ENCODE data around the gene GAB3. TPM values are rescaled to one million over a fixed set of nuclear protein-coding genes. Genes with fewer than 3 reads are reported as not detected.

GAB3 gene
- total RNA-seq, 1 donor from 2014 or later, result 0.14 TPM

DNA sequence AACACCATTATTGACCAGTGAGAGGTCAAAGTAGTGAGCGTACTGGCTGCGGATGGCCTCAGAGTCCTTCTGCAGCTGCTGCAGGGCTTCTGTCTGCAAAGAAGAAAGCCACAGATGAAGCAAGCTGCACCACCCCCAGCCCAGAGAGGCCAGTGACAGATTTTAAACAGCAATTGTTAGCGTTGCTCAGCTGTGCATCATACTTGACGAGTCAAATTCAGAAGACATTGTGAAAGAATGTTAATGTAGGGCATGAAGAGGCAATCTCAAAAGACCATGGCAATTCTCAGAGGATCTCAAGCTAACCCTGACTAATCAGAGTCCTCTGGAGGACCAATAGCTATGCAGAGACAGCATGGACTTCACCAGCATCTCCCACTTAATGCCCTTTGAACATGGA is 28.4 kb upstream of the GAB3 start:
- Mint-ChIP-seq H3K27ac (no peak overlapping the region), H3K4me3 (ENCODE audit: low read depth) (no peak overlapping the region), H3K9me3 (ENCODE audit: low read depth) (peaks cover 20% of the 10 kb centered on the region), H3K36me3 (ENCODE audit: insufficient read depth) (peaks cover 16% of the 10 kb centered on the region), H3K27me3 (no peaks in the 10 kb centered on the region), H3K4me1 (ENCODE audit: low read depth) (no peaks in the 10 kb centered on the region)
- TF ChIP-seq, protein P1, sequence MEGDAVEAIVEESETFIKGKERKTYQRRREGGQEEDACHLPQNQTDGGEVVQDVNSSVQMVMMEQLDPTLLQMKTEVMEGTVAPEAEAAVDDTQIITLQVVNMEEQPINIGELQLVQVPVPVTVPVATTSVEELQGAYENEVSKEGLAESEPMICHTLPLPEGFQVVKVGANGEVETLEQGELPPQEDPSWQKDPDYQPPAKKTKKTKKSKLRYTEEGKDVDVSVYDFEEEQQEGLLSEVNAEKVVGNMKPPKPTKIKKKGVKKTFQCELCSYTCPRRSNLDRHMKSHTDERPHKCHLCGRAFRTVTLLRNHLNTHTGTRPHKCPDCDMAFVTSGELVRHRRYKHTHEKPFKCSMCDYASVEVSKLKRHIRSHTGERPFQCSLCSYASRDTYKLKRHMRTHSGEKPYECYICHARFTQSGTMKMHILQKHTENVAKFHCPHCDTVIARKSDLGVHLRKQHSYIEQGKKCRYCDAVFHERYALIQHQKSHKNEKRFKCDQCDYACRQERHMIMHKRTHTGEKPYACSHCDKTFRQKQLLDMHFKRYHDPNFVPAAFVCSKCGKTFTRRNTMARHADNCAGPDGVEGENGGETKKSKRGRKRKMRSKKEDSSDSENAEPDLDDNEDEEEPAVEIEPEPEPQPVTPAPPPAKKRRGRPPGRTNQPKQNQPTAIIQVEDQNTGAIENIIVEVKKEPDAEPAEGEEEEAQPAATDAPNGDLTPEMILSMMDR (IDR thresholded peaks at IDR 0.05; ENCODE audit: unreplicated experiment), result no peak
- no peak for DNase-seq (ENCODE audit: low spot score, unreplicated experiment)

DNA sequence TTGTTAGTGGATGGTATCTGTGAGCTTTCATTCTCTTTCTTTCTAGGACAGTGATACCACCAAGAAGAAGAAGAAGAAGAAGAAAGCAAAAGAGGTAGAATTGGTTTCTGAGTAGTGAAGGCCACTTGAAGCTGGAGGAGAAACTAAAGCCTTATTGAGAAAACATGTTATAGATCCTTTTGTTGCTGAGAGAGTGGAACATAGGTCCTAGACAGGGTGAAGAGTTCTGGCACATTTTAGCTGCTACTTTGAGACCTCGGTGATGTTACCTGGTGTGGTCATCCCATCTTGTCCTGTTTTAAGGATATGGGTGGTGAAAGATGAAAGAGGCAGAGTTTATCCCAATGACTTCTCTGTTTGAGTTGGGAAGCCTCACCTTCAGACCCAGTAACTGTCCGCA is 25.9 kb upstream of the GAB3 start:
- Mint-ChIP-seq H3K27me3 (no peaks in the 10 kb centered on the region), H3K4me3 (ENCODE audit: low read depth) (no peak overlapping the region), H3K27ac (no peak overlapping the region), H3K4me1 (ENCODE audit: low read depth) (no peaks in the 10 kb centered on the region), H3K36me3 (ENCODE audit: insufficient read depth) (peaks cover 28% of the 10 kb centered on the region), H3K9me3 (ENCODE audit: low read depth) (peaks cover 25% of the 10 kb centered on the region)
- TF ChIP-seq, protein P1 (IDR thresholded peaks at IDR 0.05; ENCODE audit: unreplicated experiment), result no peak
- no peak for DNase-seq (ENCODE audit: low spot score, unreplicated experiment)

DNA sequence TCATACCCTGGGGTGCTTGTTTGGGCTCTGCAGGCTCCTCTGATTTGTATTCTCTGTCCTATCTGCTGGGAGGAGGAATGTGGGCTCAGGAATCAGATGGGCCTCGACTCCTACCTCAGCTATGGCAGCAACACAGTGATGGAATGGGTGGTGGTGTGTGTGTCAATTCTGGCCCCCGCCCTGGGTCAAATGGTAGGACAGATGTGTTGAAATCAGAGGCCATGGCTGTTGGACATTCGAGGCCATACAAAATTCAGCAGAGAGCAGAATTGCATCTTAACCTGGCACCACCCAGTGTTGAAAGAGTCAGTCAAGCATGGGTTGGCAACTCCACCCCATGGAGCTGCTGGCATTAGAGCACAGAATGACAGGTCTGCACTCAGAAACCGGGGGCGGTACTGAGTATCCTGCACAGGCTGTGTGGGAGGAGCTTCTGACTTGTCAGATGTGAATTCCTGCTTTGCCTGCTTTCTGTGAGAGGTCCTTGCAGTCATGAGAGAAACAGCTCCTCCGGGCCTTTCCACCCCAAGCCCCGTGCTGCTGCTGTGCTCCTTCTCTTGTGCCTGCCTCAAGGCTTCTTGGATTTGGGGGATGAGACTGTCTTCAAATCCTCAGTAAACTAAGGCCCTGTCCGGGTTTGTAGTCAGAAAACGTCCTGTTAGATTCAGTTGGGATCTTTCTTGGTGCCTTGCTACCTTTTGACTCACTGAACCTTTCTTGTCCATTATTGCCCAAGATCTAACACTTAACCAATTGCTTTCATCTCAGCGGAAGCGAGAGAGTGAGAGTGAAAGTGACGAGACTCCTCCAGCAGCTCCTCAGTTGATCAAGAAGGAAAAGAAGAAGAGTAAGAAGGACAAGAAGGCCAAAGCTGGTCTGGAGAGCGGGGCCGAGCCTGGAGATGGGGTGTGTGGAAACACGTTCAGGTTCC is 24.8 kb upstream of the GAB3 start:
- peaks cover 36% of the 10 kb centered on the region for H3K36me3 Mint-ChIP-seq (ENCODE audit: insufficient read depth)
- no peak overlapping the region for H3K4me3 Mint-ChIP-seq (ENCODE audit: low read depth)
- peaks cover 31% of the 10 kb centered on the region for H3K9me3 Mint-ChIP-seq (ENCODE audit: low read depth)
- TF ChIP-seq, protein P1 (IDR thresholded peaks at IDR 0.05; ENCODE audit: unreplicated experiment), result no peak
- no peak for DNase-seq (ENCODE audit: low spot score, unreplicated experiment)
- no peaks in the 10 kb centered on the region for H3K4me1 Mint-ChIP-seq (ENCODE audit: low read depth)
- no peaks in the 10 kb centered on the region for H3K27me3 Mint-ChIP-seq
- no peak overlapping the region for H3K27ac Mint-ChIP-seq

DNA sequence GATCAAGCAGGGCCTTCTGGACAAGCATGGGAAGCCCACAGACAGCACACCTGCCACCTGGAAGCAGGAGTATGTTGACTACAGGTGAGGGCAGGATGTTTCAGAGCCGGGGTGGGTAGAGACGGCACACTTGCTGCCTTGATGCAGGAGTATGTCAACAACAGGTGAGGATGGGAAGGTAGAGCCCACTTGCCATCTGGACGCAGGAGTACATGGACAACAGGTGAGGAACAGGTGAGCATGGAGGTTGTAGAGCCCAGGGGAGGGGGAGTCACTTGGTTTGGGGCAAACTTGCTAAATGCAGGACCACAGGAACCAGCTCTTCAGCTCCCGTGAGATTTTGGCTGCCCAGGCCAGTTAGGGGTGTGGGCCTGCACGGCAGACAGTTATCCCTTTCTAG is 23.7 kb upstream of the GAB3 start:
- peaks cover 33% of the 10 kb centered on the region for H3K9me3 Mint-ChIP-seq (ENCODE audit: low read depth)
- TF ChIP-seq, protein P1 (IDR thresholded peaks at IDR 0.05; ENCODE audit: unreplicated experiment), result no peak
- H3K36me3 Mint-ChIP-seq (ENCODE audit: insufficient read depth), result peaks cover 39% of the 10 kb centered on the region
- H3K4me3 Mint-ChIP-seq (ENCODE audit: low read depth), result no peak overlapping the region
- H3K27ac Mint-ChIP-seq, result no peak overlapping the region
- H3K4me1 Mint-ChIP-seq (ENCODE audit: low read depth), result no peaks in the 10 kb centered on the region
- H3K27me3 Mint-ChIP-seq, result no peaks in the 10 kb centered on the region
- no peak for DNase-seq (ENCODE audit: low spot score, unreplicated experiment)

DNA sequence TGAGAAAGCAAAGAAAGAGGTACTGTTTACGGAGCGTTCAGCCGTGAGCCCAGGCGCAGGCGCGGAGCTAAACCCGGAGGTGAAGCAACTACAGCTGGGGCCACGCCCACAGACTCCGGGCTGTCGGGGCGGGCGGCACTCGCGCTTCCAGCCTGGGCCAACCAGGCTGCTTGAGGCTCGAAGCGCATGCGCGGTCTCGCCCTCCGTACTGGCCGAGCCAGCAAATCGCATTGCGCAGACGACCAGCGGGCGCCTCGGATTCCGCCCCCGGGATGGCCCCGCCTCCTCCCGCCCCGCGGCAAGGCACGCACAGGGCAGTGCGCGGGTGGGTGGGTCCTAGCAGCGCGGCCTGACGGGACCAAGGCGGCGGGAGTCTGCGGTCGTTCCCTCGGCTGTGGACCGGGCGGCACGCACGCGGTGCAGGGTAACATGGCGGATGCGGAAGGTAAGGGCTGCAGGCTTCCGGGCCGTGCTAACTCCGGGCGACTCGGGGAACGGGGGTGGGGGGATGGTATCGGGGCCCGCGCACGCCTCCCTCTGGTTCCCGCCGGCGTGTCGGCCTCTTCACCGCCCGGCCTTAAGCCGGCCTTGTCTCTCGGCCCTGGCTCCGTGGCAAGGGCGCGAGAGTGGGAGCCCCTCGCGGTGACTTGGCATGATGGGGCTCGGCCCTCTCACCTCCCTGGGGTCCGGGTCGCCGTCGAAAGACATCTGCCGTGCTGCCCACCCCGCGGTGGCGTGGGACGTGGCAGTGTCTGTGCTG is 11.8 kb upstream of the GAB3 start, which contains the start of gene DKC1:
Gene DKC1 (plus strand): TSS at position 328 of the 760 bp plus-strand sequence. CDS start 102 bp downstream, at position 430.
- DNase-seq (ENCODE audit: low spot score, unreplicated experiment), result peak; percentile 87
- TF ChIP-seq, protein P1 (IDR thresholded peaks at IDR 0.05; ENCODE audit: unreplicated experiment), result no peak
- no peaks in the 10 kb centered on the region for H3K27me3 Mint-ChIP-seq
- H3K4me1 Mint-ChIP-seq (ENCODE audit: low read depth), result peaks cover 4% of the 10 kb centered on the region
- peak within 1 kb of the TSS; percentile 97 for H3K27ac Mint-ChIP-seq
- H3K36me3 Mint-ChIP-seq (ENCODE audit: insufficient read depth), result peaks cover 5% of the 10 kb centered on the region
- peaks cover 7% of the 10 kb centered on the region for H3K9me3 Mint-ChIP-seq (ENCODE audit: low read depth)
- peak within 1 kb of the TSS; percentile 85 for H3K4me3 Mint-ChIP-seq (ENCODE audit: low read depth)

All from progenitor cell of endocrine pancreas (in vitro differentiated cells).